Measurements from ENCODE around the gene ITGA8.

ITGA8 gene

GRCh38 chr10:15714847-15715246, 4.9 kb downstream of the ITGA8 start:
- Histone ChIP-seq H3K27ac (ENCODE audit: low read depth, low read length) (no peak overlapping the region), H3K27me3 (ENCODE audit: control insufficient read depth, insufficient read depth, low read length) (peaks cover 22% of the 10 kb centered on the region), H3K9me3 (ENCODE audit: control insufficient read depth, insufficient read depth, low read depth, low read length) (no peaks in the 10 kb centered on the region), H3K4me1 (ENCODE audit: control insufficient read depth, insufficient read depth, low read length) (peaks cover 10% of the 10 kb centered on the region; the same call in 1 of the 2 replicates), H3K4me3 (ENCODE audit: low read depth, low read length) (no peak overlapping the region), H3K9ac (ENCODE audit: low read length) (no peak overlapping the region), H3K36me3 (ENCODE audit: control insufficient read depth, insufficient read depth, low read length) (no peaks in the 10 kb centered on the region)

- Histone ChIP-seq H3K27me3 (ENCODE audit: control insufficient read depth, insufficient read depth, low read length) (peaks cover 3% of the 10 kb centered on the region), H3K27ac (ENCODE audit: low read depth, low read length) (no peak overlapping the region), H3K9ac (ENCODE audit: low read length) (no peak overlapping the region), H3K36me3 (ENCODE audit: control insufficient read depth, insufficient read depth, low read length) (no peaks in the 10 kb centered on the region), H3K4me3 (ENCODE audit: low read depth, low read length) (no peak overlapping the region), H3K4me1 (ENCODE audit: control insufficient read depth, insufficient read depth, low read length) (no peaks in the 10 kb centered on the region), H3K9me3 (ENCODE audit: control insufficient read depth, insufficient read depth, low read depth, low read length) (no peaks in the 10 kb centered on the region)
Observed at GRCh38 chr10:15712883-15713282, 6.8 kb downstream of the ITGA8 start.

GRCh38 chr10:15710455-15710854, 9.3 kb downstream of the ITGA8 start:
- no peaks in the 10 kb centered on the region for H3K9me3 ChIP-seq (ENCODE audit: control insufficient read depth, insufficient read depth, low read depth, low read length)
- H3K4me3 ChIP-seq (ENCODE audit: low read depth, low read length), result no peak overlapping the region
- H3K9ac ChIP-seq (ENCODE audit: low read length), result no peak overlapping the region
- no peak overlapping the region for H3K27ac ChIP-seq (ENCODE audit: low read depth, low read length)
- H3K4me1 ChIP-seq (ENCODE audit: control insufficient read depth, insufficient read depth, low read length), result no peaks in the 10 kb centered on the region
- no peaks in the 10 kb centered on the region for H3K36me3 ChIP-seq (ENCODE audit: control insufficient read depth, insufficient read depth, low read length)
- H3K27me3 ChIP-seq (ENCODE audit: control insufficient read depth, insufficient read depth, low read length), result no peaks in the 10 kb centered on the region

- no peaks in the 10 kb centered on the region for H3K4me1 ChIP-seq (ENCODE audit: control insufficient read depth, insufficient read depth, low read length)
- H3K36me3 ChIP-seq (ENCODE audit: control insufficient read depth, insufficient read depth, low read length), result no peaks in the 10 kb centered on the region
- H3K9ac ChIP-seq (ENCODE audit: low read length), result no peak overlapping the region
Observed at GRCh38 chr10:15705298-15705697, 14.4 kb downstream of the ITGA8 start.

GRCh38 chr10:15704581-15704968, 15.1 kb downstream of the ITGA8 start:
- Histone ChIP-seq H3K9me3 (ENCODE audit: control insufficient read depth, insufficient read depth, low read depth, low read length) (no peaks in the 10 kb centered on the region), H3K4me3 (ENCODE audit: low read depth, low read length) (no peak overlapping the region), H3K9ac (ENCODE audit: low read length) (no peak overlapping the region), H3K4me1 (ENCODE audit: control insufficient read depth, insufficient read depth, low read length) (no peaks in the 10 kb centered on the region), H3K27ac (ENCODE audit: low read depth, low read length) (no peak overlapping the region), H3K27me3 (ENCODE audit: control insufficient read depth, insufficient read depth, low read length) (no peaks in the 10 kb centered on the region), H3K36me3 (ENCODE audit: control insufficient read depth, insufficient read depth, low read length) (no peaks in the 10 kb centered on the region)

More at GRCh38 chr10:15705298-15705697, 14.4 kb downstream of the ITGA8 start:
- no peak overlapping the region for H3K27ac ChIP-seq (ENCODE audit: low read depth, low read length)
- H3K9me3 ChIP-seq (ENCODE audit: control insufficient read depth, insufficient read depth, low read depth, low read length), result no peaks in the 10 kb centered on the region
- H3K27me3 ChIP-seq (ENCODE audit: control insufficient read depth, insufficient read depth, low read length), result no peaks in the 10 kb centered on the region
- H3K4me3 ChIP-seq (ENCODE audit: low read depth, low read length), result no peak overlapping the region

- Histone ChIP-seq H3K9me3 (ENCODE audit: control insufficient read depth, insufficient read depth, low read depth, low read length) (no peaks in the 10 kb centered on the region), H3K9ac (ENCODE audit: low read length) (no peak overlapping the region), H3K27ac (ENCODE audit: low read depth, low read length) (no peak overlapping the region), H3K27me3 (ENCODE audit: control insufficient read depth, insufficient read depth, low read length) (no peaks in the 10 kb centered on the region), H3K4me1 (ENCODE audit: control insufficient read depth, insufficient read depth, low read length) (no peaks in the 10 kb centered on the region), H3K4me3 (ENCODE audit: low read depth, low read length) (no peak overlapping the region), H3K36me3 (ENCODE audit: control insufficient read depth, insufficient read depth, low read length) (no peaks in the 10 kb centered on the region)
Observed at GRCh38 chr10:15703944-15704580, 15.7 kb downstream of the ITGA8 start.

- no peaks in the 10 kb centered on the region for H3K27me3 ChIP-seq (ENCODE audit: control insufficient read depth, insufficient read depth, low read length)
- H3K4me3 ChIP-seq (ENCODE audit: low read depth, low read length), result no peak overlapping the region
- H3K36me3 ChIP-seq (ENCODE audit: control insufficient read depth, insufficient read depth, low read length), result no peaks in the 10 kb centered on the region
- H3K9me3 ChIP-seq (ENCODE audit: control insufficient read depth, insufficient read depth, low read depth, low read length), result no peaks in the 10 kb centered on the region
- H3K27ac ChIP-seq (ENCODE audit: low read depth, low read length), result no peak overlapping the region
- H3K9ac ChIP-seq (ENCODE audit: low read length), result no peak overlapping the region
- H3K4me1 ChIP-seq (ENCODE audit: control insufficient read depth, insufficient read depth, low read length), result no peaks in the 10 kb centered on the region
Observed at GRCh38 chr10:15703151-15703880, 16.4 kb downstream of the ITGA8 start.

- no peak overlapping the region for H3K27ac ChIP-seq (ENCODE audit: low read depth, low read length)
- no peaks in the 10 kb centered on the region for H3K36me3 ChIP-seq (ENCODE audit: control insufficient read depth, insufficient read depth, low read length)
- no peak overlapping the region for H3K9ac ChIP-seq (ENCODE audit: low read length)
- H3K4me1 ChIP-seq (ENCODE audit: control insufficient read depth, insufficient read depth, low read length), result peaks cover 5% of the 10 kb centered on the region; the same call in 1 of the 2 replicates
- H3K27me3 ChIP-seq (ENCODE audit: control insufficient read depth, insufficient read depth, low read length), result no peaks in the 10 kb centered on the region
- H3K9me3 ChIP-seq (ENCODE audit: control insufficient read depth, insufficient read depth, low read depth, low read length), result no peaks in the 10 kb centered on the region
- H3K4me3 ChIP-seq (ENCODE audit: low read depth, low read length), result no peak overlapping the region
Observed at GRCh38 chr10:15700078-15700674, 19.5 kb downstream of the ITGA8 start.

GRCh38 chr10:15695852-15696251, 23.9 kb downstream of the ITGA8 start:
- no peaks in the 10 kb centered on the region for H3K9me3 ChIP-seq (ENCODE audit: control insufficient read depth, insufficient read depth, low read depth, low read length)
- H3K4me3 ChIP-seq (ENCODE audit: low read depth, low read length), result no peak overlapping the region
- no peak overlapping the region for H3K27ac ChIP-seq (ENCODE audit: low read depth, low read length)
- H3K9ac ChIP-seq (ENCODE audit: low read length), result no peak overlapping the region
- H3K27me3 ChIP-seq (ENCODE audit: control insufficient read depth, insufficient read depth, low read length), result no peaks in the 10 kb centered on the region
- peaks cover 5% of the 10 kb centered on the region; the same call in 1 of the 2 replicates for H3K4me1 ChIP-seq (ENCODE audit: control insufficient read depth, insufficient read depth, low read length)
- no peaks in the 10 kb centered on the region for H3K36me3 ChIP-seq (ENCODE audit: control insufficient read depth, insufficient read depth, low read length)

GRCh38 chr10:15690031-15690430, 29.7 kb downstream of the ITGA8 start:
- no peak overlapping the region for H3K9ac ChIP-seq (ENCODE audit: low read length)
- H3K4me1 ChIP-seq (ENCODE audit: control insufficient read depth, insufficient read depth, low read length), result no peaks in the 10 kb centered on the region
- H3K27me3 ChIP-seq (ENCODE audit: control insufficient read depth, insufficient read depth, low read length), result no peaks in the 10 kb centered on the region
- H3K4me3 ChIP-seq (ENCODE audit: low read depth, low read length), result no peak overlapping the region
- no peak overlapping the region for H3K27ac ChIP-seq (ENCODE audit: low read depth, low read length)
- H3K9me3 ChIP-seq (ENCODE audit: control insufficient read depth, insufficient read depth, low read depth, low read length), result no peaks in the 10 kb centered on the region
- H3K36me3 ChIP-seq (ENCODE audit: control insufficient read depth, insufficient read depth, low read length), result no peaks in the 10 kb centered on the region

- no peaks in the 10 kb centered on the region for H3K9me3 ChIP-seq (ENCODE audit: control insufficient read depth, insufficient read depth, low read depth, low read length)
- H3K4me3 ChIP-seq (ENCODE audit: low read depth, low read length), result no peak overlapping the region
- no peaks in the 10 kb centered on the region for H3K36me3 ChIP-seq (ENCODE audit: control insufficient read depth, insufficient read depth, low read length)
- H3K27me3 ChIP-seq (ENCODE audit: control insufficient read depth, insufficient read depth, low read length), result no peaks in the 10 kb centered on the region
- H3K27ac ChIP-seq (ENCODE audit: low read depth, low read length), result no peak overlapping the region
- H3K4me1 ChIP-seq (ENCODE audit: control insufficient read depth, insufficient read depth, low read length), result no peaks in the 10 kb centered on the region
- no peak overlapping the region for H3K9ac ChIP-seq (ENCODE audit: low read length)
Observed at GRCh38 chr10:15684768-15685167, 35.0 kb downstream of the ITGA8 start.
